ENCODE results near the gene KAT5.

- TF ChIP-seq TBX3 (IDR thresholded peaks at IDR 0.05; ENCODE audit: borderline replicate concordance) (no peak), HNRNPLL (IDR thresholded peaks at IDR 0.05; ENCODE audit: low read depth, low read length, poor library complexity, severe bottlenecking) (no peak), TBP (CRISPR knock-in tag; IDR thresholded peaks at IDR 0.05) (no peak), HOXA7 (CRISPR knock-in tag; IDR thresholded peaks at IDR 0.05) (no peak), ZBTB20 (CRISPR knock-in tag; IDR thresholded peaks at IDR 0.05; ENCODE audit: borderline replicate concordance, low read depth) (no peak; the same call in 1 of the 2 replicates), SP1 (IDR thresholded peaks at IDR 0.05) (no peak), SP1 (CRISPR knock-in tag; IDR thresholded peaks at IDR 0.05) (no peak), HMG20B (CRISPR knock-in tag; conservative IDR thresholded peaks at IDR 0.05) (no peak), ZNF121 (CRISPR knock-in tag; IDR thresholded peaks at IDR 0.05) (no peak), POLR2AphosphoS5 (IDR thresholded peaks at IDR 0.05; ENCODE audit: low read depth, low read length) (no peak), POLR2A (IDR thresholded peaks at IDR 0.05; ENCODE audit: insufficient read depth in 1 of 2, low read depth in 2 of 2, low read length in 2 of 2) (no peak), ZNF326 (CRISPR knock-in tag; IDR thresholded peaks at IDR 0.05; ENCODE audit: borderline replicate concordance) (no peak)
- TF ChIP-seq, protein P1, sequence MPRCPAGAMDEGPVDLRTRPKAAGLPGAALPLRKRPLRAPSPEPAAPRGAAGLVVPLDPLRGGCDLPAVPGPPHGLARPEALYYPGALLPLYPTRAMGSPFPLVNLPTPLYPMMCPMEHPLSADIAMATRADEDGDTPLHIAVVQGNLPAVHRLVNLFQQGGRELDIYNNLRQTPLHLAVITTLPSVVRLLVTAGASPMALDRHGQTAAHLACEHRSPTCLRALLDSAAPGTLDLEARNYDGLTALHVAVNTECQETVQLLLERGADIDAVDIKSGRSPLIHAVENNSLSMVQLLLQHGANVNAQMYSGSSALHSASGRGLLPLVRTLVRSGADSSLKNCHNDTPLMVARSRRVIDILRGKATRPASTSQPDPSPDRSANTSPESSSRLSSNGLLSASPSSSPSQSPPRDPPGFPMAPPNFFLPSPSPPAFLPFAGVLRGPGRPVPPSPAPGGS (CRISPR knock-in tag; IDR thresholded peaks at IDR 0.05) = no peak
- TF ChIP-seq, protein P2, sequence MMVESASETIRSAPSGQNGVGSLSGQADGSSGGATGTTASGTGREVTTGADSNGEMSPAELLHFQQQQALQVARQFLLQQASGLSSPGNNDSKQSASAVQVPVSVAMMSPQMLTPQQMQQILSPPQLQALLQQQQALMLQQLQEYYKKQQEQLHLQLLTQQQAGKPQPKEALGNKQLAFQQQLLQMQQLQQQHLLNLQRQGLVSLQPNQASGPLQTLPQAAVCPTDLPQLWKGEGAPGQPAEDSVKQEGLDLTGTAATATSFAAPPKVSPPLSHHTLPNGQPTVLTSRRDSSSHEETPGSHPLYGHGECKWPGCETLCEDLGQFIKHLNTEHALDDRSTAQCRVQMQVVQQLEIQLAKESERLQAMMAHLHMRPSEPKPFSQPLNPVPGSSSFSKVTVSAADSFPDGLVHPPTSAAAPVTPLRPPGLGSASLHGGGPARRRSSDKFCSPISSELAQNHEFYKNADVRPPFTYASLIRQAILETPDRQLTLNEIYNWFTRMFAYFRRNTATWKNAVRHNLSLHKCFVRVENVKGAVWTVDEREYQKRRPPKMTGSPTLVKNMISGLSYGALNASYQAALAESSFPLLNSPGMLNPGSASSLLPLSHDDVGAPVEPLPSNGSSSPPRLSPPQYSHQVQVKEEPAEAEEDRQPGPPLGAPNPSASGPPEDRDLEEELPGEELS (CRISPR knock-in tag; IDR thresholded peaks at IDR 0.05) = no peak
These were observed 48.3 kb upstream of the KAT5 start for GRCh38 chr11:65663639-65664200.
